Activated CD8-positive, alpha-beta memory T cell treated with anti-CD3 and anti-CD28 coated beads, Interleukin-2, amount 10 ng/mL, durations not matched to agents 7 days and 5 days (primary cell): ENCODE measurements around the gene GPAM. TPM values are rescaled to one million over a fixed set of nuclear protein-coding genes. Genes with fewer than 3 reads are reported as not detected.
"Not testable (repeated sequence)": the region's sequence is repeated elsewhere in the genome, so short reads cannot be mapped to it uniquely, and the experiment has no call there.

Experiments used
- ATAC-seq: fragments of 150-1000 bp; cut with Tn5 transposase; one replicate; pipeline ENCODE4 v1.10.0; 2021; ENCODE audit warnings: moderate library complexity
- CTCF ChIA-PET: fragments of 350-600 bp; sonication (Branson Sonifier 250); formaldehyde crosslinking; loops from one replicate; lab custom pipeline; 2021; ENCODE audit warnings: antibody characterized with exemption; lab: Charles Lee
- DNase-seq: peaks from one replicate; pipeline ENCODE4 v3.0.0-alpha.2; 2020
- H3K27ac Mint-ChIP-seq: one replicate; pipeline ENCODE4 v1.8.0; 2021; ENCODE audit warnings: mild to moderate bottlenecking, mixed read lengths
- H3K27me3 Mint-ChIP-seq: one replicate; pipeline ENCODE4 v1.8.0; 2021; ENCODE audit warnings: mixed read lengths
- H3K36me3 Mint-ChIP-seq: one replicate; pipeline ENCODE4 v1.8.0; 2021; ENCODE audit warnings: mild to moderate bottlenecking, mixed read lengths
- H3K4me1 Mint-ChIP-seq: one replicate; pipeline ENCODE4 v1.8.0; 2021; ENCODE audit warnings: mixed read lengths
- H3K4me3 Mint-ChIP-seq: one replicate; pipeline ENCODE4 v1.8.0; 2021; ENCODE audit warnings: mild to moderate bottlenecking, moderate library complexity, mixed read lengths
- H3K9me3 Mint-ChIP-seq: one replicate; pipeline ENCODE4 v1.8.0; 2022; ENCODE audit warnings: low read depth, mixed read lengths
- total RNA-seq, 2 experiments: library from RNA; stranded (reverse); gene quantifications; one replicate each; pipeline ENCODE4 v1.2.3, GENCODE V29; 2021

GPAM gene
- total RNA-seq, 2 experiments from 2014 or later = 5.1 to 9.8 TPM

- CTCF ChIA-PET = interaction anchor here (1.3 kb wide), 1 partner anchor 23 kb away, joined by 4 read pairs; no protein-coding TSS in a partner anchor
- Mint-ChIP-seq H3K36me3 (no peaks in the 10 kb centered on the region), H3K9me3 (no peaks in the 10 kb centered on the region), H3K27ac (no peak overlapping the region), H3K4me3 (no peak overlapping the region), H3K27me3 (peaks cover 9% of the 10 kb centered on the region), H3K4me1 (peaks cover 2% of the 10 kb centered on the region)
- ATAC-seq = no peak
- no peak for DNase-seq
Observed at GRCh38 chr10:112209684-112210131, 26.1 kb upstream of the GPAM start.

- Mint-ChIP-seq H3K27ac (no peak overlapping the region), H3K9me3 (no peaks in the 10 kb centered on the region), H3K36me3 (no peaks in the 10 kb centered on the region), H3K4me1 (peaks cover 2% of the 10 kb centered on the region), H3K27me3 (peaks cover 11% of the 10 kb centered on the region), H3K4me3 (no peak overlapping the region)
- DNase-seq = no peak
- ATAC-seq = no peak
- CTCF ChIA-PET = interaction anchor here (1.3 kb wide), 1 partner anchor 24 kb away, joined by 4 read pairs; no protein-coding TSS in a partner anchor
Observed at GRCh38 chr10:112208997-112209396, 25.4 kb upstream of the GPAM start.

- ATAC-seq (no peak), DNase-seq (no peak)
- H3K27me3 Mint-ChIP-seq = peaks cover 17% of the 10 kb centered on the region
- no peak overlapping the region for H3K4me3 Mint-ChIP-seq
- no peak overlapping the region for H3K27ac Mint-ChIP-seq
- H3K36me3 Mint-ChIP-seq = no peaks in the 10 kb centered on the region
- no peaks in the 10 kb centered on the region for H3K9me3 Mint-ChIP-seq
- H3K4me1 Mint-ChIP-seq = peaks cover 3% of the 10 kb centered on the region
- CTCF ChIA-PET = interaction anchor here (1.3 kb wide), 1 partner anchor 25 kb away, joined by 4 read pairs; no protein-coding TSS in a partner anchor
Observed at GRCh38 chr10:112208292-112208691, 24.7 kb upstream of the GPAM start.

- no peaks in the 10 kb centered on the region for H3K36me3 Mint-ChIP-seq
- no peaks in the 10 kb centered on the region for H3K9me3 Mint-ChIP-seq
- CTCF ChIA-PET = no interaction called here
- DNase-seq (no peak), ATAC-seq (no peak)
- H3K4me1 Mint-ChIP-seq = peaks cover 4% of the 10 kb centered on the region
- H3K4me3 Mint-ChIP-seq = no peak overlapping the region
- H3K27ac Mint-ChIP-seq = no peak overlapping the region
- peaks cover 32% of the 10 kb centered on the region for H3K27me3 Mint-ChIP-seq
Observed at GRCh38 chr10:112203328-112204076, 19.9 kb upstream of the GPAM start.

- H3K4me1 Mint-ChIP-seq = peaks cover 4% of the 10 kb centered on the region
- CTCF ChIA-PET = no interaction called here
- H3K9me3 Mint-ChIP-seq = no peaks in the 10 kb centered on the region
- H3K27ac Mint-ChIP-seq = no peak overlapping the region
- H3K4me3 Mint-ChIP-seq = no peak overlapping the region
- ATAC-seq (no peak), DNase-seq (no peak)
- peaks cover 26% of the 10 kb centered on the region for H3K27me3 Mint-ChIP-seq
- no peaks in the 10 kb centered on the region for H3K36me3 Mint-ChIP-seq
Observed at GRCh38 chr10:112202561-112203241, 19.1 kb upstream of the GPAM start.

- Mint-ChIP-seq H3K27me3 (peaks cover 26% of the 10 kb centered on the region), H3K9me3 (no peaks in the 10 kb centered on the region), H3K4me1 (peaks cover 4% of the 10 kb centered on the region), H3K36me3 (no peaks in the 10 kb centered on the region), H3K4me3 (no peak overlapping the region), H3K27ac (no peak overlapping the region)
- CTCF ChIA-PET = no interaction called here
- ATAC-seq (no peak), DNase-seq (no peak)
Observed at GRCh38 chr10:112202076-112202475, 18.5 kb upstream of the GPAM start.

- no peaks in the 10 kb centered on the region for H3K36me3 Mint-ChIP-seq
- H3K4me3 Mint-ChIP-seq = no peak overlapping the region
- no peak overlapping the region for H3K27ac Mint-ChIP-seq
- CTCF ChIA-PET = no interaction called here
- DNase-seq (no peak), ATAC-seq (no peak)
- no peaks in the 10 kb centered on the region for H3K9me3 Mint-ChIP-seq
- peaks cover 4% of the 10 kb centered on the region for H3K4me1 Mint-ChIP-seq
- H3K27me3 Mint-ChIP-seq = peaks cover 29% of the 10 kb centered on the region
Observed at GRCh38 chr10:112201334-112201733, 17.8 kb upstream of the GPAM start.

- peaks cover 30% of the 10 kb centered on the region for H3K27me3 Mint-ChIP-seq
- H3K36me3 Mint-ChIP-seq, DNase-seq, H3K4me3 Mint-ChIP-seq, H3K4me1 Mint-ChIP-seq, H3K9me3 Mint-ChIP-seq, H3K27ac Mint-ChIP-seq, CTCF ChIA-PET, ATAC-seq: not testable (repeated sequence)
Observed at GRCh38 chr10:112200259-112200658, 16.7 kb upstream of the GPAM start.

- H3K27ac Mint-ChIP-seq, H3K4me1 Mint-ChIP-seq, H3K4me3 Mint-ChIP-seq, H3K9me3 Mint-ChIP-seq, DNase-seq, H3K36me3 Mint-ChIP-seq, ATAC-seq: not testable (repeated sequence)
- CTCF ChIA-PET = interaction anchor here (1.3 kb wide), 1 partner anchor 14 kb away, joined by 3 read pairs; the partner anchor contains the start of gene GPAM
- peaks cover 21% of the 10 kb centered on the region for H3K27me3 Mint-ChIP-seq
Observed at GRCh38 chr10:112197662-112198061, 14.1 kb upstream of the GPAM start.

- Mint-ChIP-seq H3K9me3 (no peaks in the 10 kb centered on the region), H3K4me1 (no peaks in the 10 kb centered on the region), H3K4me3 (no peak overlapping the region), H3K27ac (no peak overlapping the region), H3K27me3 (peaks cover 6% of the 10 kb centered on the region), H3K36me3 (no peaks in the 10 kb centered on the region)
- DNase-seq (no peak), ATAC-seq (no peak)
- CTCF ChIA-PET = interaction anchor here (1.1 kb wide), 1 partner anchor 9 kb away, joined by 3 read pairs; no protein-coding TSS in a partner anchor
Observed at GRCh38 chr10:112195224-112195623, 11.7 kb upstream of the GPAM start.

GRCh38 chr10:112191791-112192190 lies 8.2 kb upstream of the GPAM start:
- H3K27me3 Mint-ChIP-seq = peaks cover 18% of the 10 kb centered on the region
- CTCF ChIA-PET = no interaction called here
- H3K9me3 Mint-ChIP-seq = no peaks in the 10 kb centered on the region
- no peak overlapping the region for H3K27ac Mint-ChIP-seq
- DNase-seq = no peak
- peaks cover 2% of the 10 kb centered on the region for H3K36me3 Mint-ChIP-seq
- no peak overlapping the region for H3K4me3 Mint-ChIP-seq
- no peaks in the 10 kb centered on the region for H3K4me1 Mint-ChIP-seq
- no peak for ATAC-seq

GRCh38 chr10:112191041-112191590 lies 7.6 kb upstream of the GPAM start:
- Mint-ChIP-seq H3K4me1 (no peaks in the 10 kb centered on the region), H3K4me3 (no peak overlapping the region), H3K36me3 (peaks cover 2% of the 10 kb centered on the region), H3K27me3 (peaks cover 16% of the 10 kb centered on the region), H3K9me3 (no peaks in the 10 kb centered on the region), H3K27ac (no peak overlapping the region)
- CTCF ChIA-PET = no interaction called here
- ATAC-seq = no peak
- no peak for DNase-seq

- CTCF ChIA-PET = no interaction called here
- H3K4me1 Mint-ChIP-seq = peaks cover 11% of the 10 kb centered on the region
- H3K9me3 Mint-ChIP-seq = peaks cover 3% of the 10 kb centered on the region
- peaks cover 8% of the 10 kb centered on the region for H3K36me3 Mint-ChIP-seq
- ATAC-seq (no peak), DNase-seq (no peak)
- peaks cover 18% of the 10 kb centered on the region for H3K27me3 Mint-ChIP-seq
- H3K4me3 Mint-ChIP-seq = no peak overlapping the region
- no peak overlapping the region for H3K27ac Mint-ChIP-seq
Observed at GRCh38 chr10:112189465-112189864, 5.9 kb upstream of the GPAM start.
